T-cell (primary cell): Measurements from ENCODE around the gene MRPS25. TPM values are rescaled to one million over a fixed set of nuclear protein-coding genes. Genes with fewer than 3 reads are reported as not detected.

Source experiments
- ATAC-seq, 4 experiments: fragments of 200-7000 bp in 3 of 4; fragments of 150-1000 bp in 1 of 4; cut with Tn5 transposase; replicated peaks in 1 of 4; 1 replicate in 3 of 4; 2 replicates in 1 of 4; pipeline ENCODE4 v1.10.0; 2021; ENCODE audit warnings: moderate library complexity in 3 of 4, mild to moderate bottlenecking in 2 of 4, moderate number of reproducible peaks in 1 of 4
- CTCF ChIA-PET, 2 donors: fragments of 300-600 bp; sonication (Branson Sonifier 250); formaldehyde crosslinking; loops; one replicate each; lab custom pipeline; 2022; ENCODE audit warnings: antibody characterized with exemption in 2 of 2; lab: Charles Lee
- POLR2A ChIA-PET, 2 donors: fragments of 300-600 bp; sonication (Branson Sonifier 250); formaldehyde crosslinking; loops; one replicate each; lab custom pipeline; 2022; ENCODE audit warnings: antibody characterized with exemption in 2 of 2; lab: Charles Lee
- DNase-seq, 35 experiments: peaks; one replicate each; pipeline versions ENCODE4 v3.0.0 to v3.0.0-alpha.2; 2013 to 2023
- H3K27ac ChIP-seq: one replicate; pipeline ENCODE4 v1.5.1; 2013; ENCODE audit warnings: low read length
- H3K27me3 ChIP-seq, 2 experiments: replicated peaks in 1 of 2; 1 replicate in 1 of 2; 2 replicates in 1 of 2; pipeline versions ENCODE4 v1.6.1 to v1.7.0; 2013; ENCODE audit warnings: low read length in 1 of 2, mixed read lengths in 1 of 2; ENCODE audit not compliant: control insufficient read depth in 2 of 2, insufficient read depth in 2 of 2; ENCODE audit errors: extremely low read depth in 1 of 2
- H3K36me3 ChIP-seq, 2 donors: 1 replicate in 1 of 2; 2 replicates in 1 of 2; pipeline versions ENCODE4 v1.6.1 to v1.7.0; 2013; ENCODE audit warnings: low read length in 1 of 2; ENCODE audit not compliant: control insufficient read depth in 2 of 2, insufficient read depth in 1 of 2; ENCODE audit errors: extremely low read depth in 1 of 2
- H3K4me1 ChIP-seq, 2 experiments: 1 replicate in 1 of 2; 2 replicates in 1 of 2; pipeline versions ENCODE4 v1.6.1 to v1.7.0; 2013; ENCODE audit warnings: low read length in 2 of 2, mixed read lengths in 1 of 2; ENCODE audit not compliant: insufficient read depth in 2 of 2, control insufficient read depth in 1 of 2; ENCODE audit errors: extremely low read depth in 1 of 2
- H3K4me3 ChIP-seq, 2 donors: 1 replicate in 1 of 2; 2 replicates in 1 of 2; pipeline versions ENCODE4 v1.5.1 to v1.7.0; 2013; ENCODE audit warnings: mild to moderate bottlenecking in 2 of 2, low read length in 1 of 2, moderate library complexity in 1 of 2; ENCODE audit not compliant: control insufficient read depth in 1 of 2; ENCODE audit errors: extremely low read depth in 1 of 2
- H3K9me3 ChIP-seq: 2 replicates; pipeline ENCODE4 v1.7.0; 2013
- H3K27ac Mint-ChIP-seq, 2 donors: one replicate each; pipeline ENCODE4 v1.8.0; 2020 to 2021; ENCODE audit warnings: mild to moderate bottlenecking in 2 of 2, mixed read lengths in 2 of 2
- H3K27me3 Mint-ChIP-seq, 2 donors: one replicate each; pipeline ENCODE4 v1.8.0; 2021 to 2022; ENCODE audit warnings: mixed read lengths in 2 of 2
- H3K36me3 Mint-ChIP-seq: one replicate; pipeline ENCODE4 v1.8.0; 2021; ENCODE audit warnings: mixed read lengths
- H3K4me1 Mint-ChIP-seq, 3 donors: one replicate each; pipeline ENCODE4 v1.8.0; 2020 to 2022; ENCODE audit warnings: mixed read lengths in 3 of 3, mild to moderate bottlenecking in 1 of 3
- H3K4me3 Mint-ChIP-seq, 3 donors: one replicate each; pipeline ENCODE4 v1.8.0; 2020 to 2022; ENCODE audit warnings: mild to moderate bottlenecking in 3 of 3, mixed read lengths in 3 of 3, moderate library complexity in 3 of 3
- H3K9me3 Mint-ChIP-seq, 3 donors: one replicate each; pipeline ENCODE4 v1.8.0; 2020 to 2022; ENCODE audit warnings: mixed read lengths in 3 of 3
- WGBS: methylation state at CpG from one replicate; pipeline ENCODE4 v1.1.5; 2013; ENCODE audit warnings: missing lambda C conversion rate; ENCODE audit not compliant: insufficient coverage; 5-methylcytosine and 5-hydroxymethylcytosine counted together
- total RNA-seq, 35 experiments: library from RNA in 6 of 35; stranded (reverse) in 6 of 35; fragments of 120-200 nt in 1 of 35; gene quantifications; one replicate each; pipeline versions ENCODE4 v1.2.1 to v1.2.4 and lab custom pipeline; 2013 to 2026

The MRPS25 gene
- total RNA-seq, 5 donors from 2014 or later (not counting 1 experiment from before 2014, with no cell fraction given) = 55.7 to 102 (median 87.3) TPM

- POLR2A ChIA-PET = no interaction called here
- WGBS = 100% methylated on average over 1 of the region's 3 CpGs
- Mint-ChIP-seq H3K27ac (no peak overlapping the region), H3K27me3 (no peaks in the 10 kb centered on the region), H3K36me3 (peaks cover 83% of the 10 kb centered on the region), H3K9me3 (no peaks in the 10 kb centered on the region), H3K4me3 (no peak overlapping the region), H3K4me1 (peaks cover 1 to 6% (median 2%) of the 10 kb centered on the region in 3 donors)
- no peak overlapping the region for H3K27ac ChIP-seq
- no peaks in the 10 kb centered on the region for H3K27me3 ChIP-seq
- no peaks in the 10 kb centered on the region for H3K4me1 ChIP-seq
- H3K4me3 ChIP-seq = no peak overlapping the region
- H3K36me3 ChIP-seq = peaks cover 28 to 97% of the 10 kb centered on the region in 2 donors
- CTCF ChIA-PET = no interaction called here
- H3K9me3 ChIP-seq = no peaks in the 10 kb centered on the region
- no peak for ATAC-seq
- no peak for DNase-seq
Measured at GRCh38 chr3:15079091-15079490, 14.0 kb upstream of the MRPS25 start.

GRCh38 chr3:15074500-15074899, 9.4 kb upstream of the MRPS25 start:
- POLR2A ChIA-PET = no interaction called here
- no peak overlapping the region for H3K27ac Mint-ChIP-seq

GRCh38 chr3:15071699-15072098, 6.6 kb upstream of the MRPS25 start:
- POLR2A ChIA-PET = interaction anchor here (0.6 to 1.1 kb wide), 2 partner anchors 9 to 26 kb away, joined by 3 read pairs; no protein-coding TSS in a partner anchor
- no peak for ATAC-seq
- no peaks in the 10 kb centered on the region for H3K9me3 Mint-ChIP-seq
- CTCF ChIA-PET = no interaction called here
- Histone ChIP-seq H3K4me3 (no peak overlapping the region), H3K36me3 (peaks cover 21 to 45% of the 10 kb centered on the region in 2 donors), H3K27me3 (no peaks in the 10 kb centered on the region), H3K27ac (no peak overlapping the region), H3K4me1 (no peaks in the 10 kb centered on the region), H3K9me3 (no peaks in the 10 kb centered on the region)
- H3K36me3 Mint-ChIP-seq = peaks cover 47% of the 10 kb centered on the region
- WGBS = 100% methylated on average over 1 of the region's 2 CpGs
- H3K27me3 Mint-ChIP-seq = no peaks in the 10 kb centered on the region
- H3K27ac Mint-ChIP-seq = no peak overlapping the region
- no peak for DNase-seq
- H3K4me3 Mint-ChIP-seq = no peak overlapping the region
- H3K4me1 Mint-ChIP-seq = peaks cover 0 to 5% (median 2%) of the 10 kb centered on the region in 3 donors

More at GRCh38 chr3:15074500-15074899, 9.4 kb upstream of the MRPS25 start:
- Histone ChIP-seq H3K9me3 (no peaks in the 10 kb centered on the region), H3K4me3 (no peak overlapping the region), H3K27ac (no peak overlapping the region), H3K36me3 (peaks cover 24 to 71% of the 10 kb centered on the region in 2 donors), H3K27me3 (no peaks in the 10 kb centered on the region), H3K4me1 (no peaks in the 10 kb centered on the region)
- ATAC-seq (no peak), DNase-seq (no peak)
- Mint-ChIP-seq H3K4me3 (no peak overlapping the region), H3K36me3 (peaks cover 68% of the 10 kb centered on the region), H3K4me1 (peaks cover 0 to 5% (median 2%) of the 10 kb centered on the region in 3 donors), H3K27me3 (no peaks in the 10 kb centered on the region), H3K9me3 (no peaks in the 10 kb centered on the region)
- CTCF ChIA-PET = no interaction called here
- WGBS = 97% methylated on average over 16 of the region's 19 CpGs

- H3K27ac Mint-ChIP-seq = no peak overlapping the region
- H3K4me3 Mint-ChIP-seq = no peak overlapping the region
- POLR2A ChIA-PET = no interaction called here
- H3K27ac ChIP-seq = no peak overlapping the region
- ATAC-seq = no peak
- no peak for DNase-seq
- H3K27me3 Mint-ChIP-seq = no peaks in the 10 kb centered on the region
- CTCF ChIA-PET = no interaction called here
- H3K36me3 ChIP-seq = peaks cover 11 to 22% of the 10 kb centered on the region in 2 donors
- H3K9me3 ChIP-seq = no peaks in the 10 kb centered on the region
- no peak overlapping the region for H3K4me3 ChIP-seq
- H3K4me1 Mint-ChIP-seq = peaks cover 9 to 12% (median 9%) of the 10 kb centered on the region in 3 donors
- peaks cover 0 to 4% of the 10 kb centered on the region in 2 experiments for H3K4me1 ChIP-seq
- no peaks in the 10 kb centered on the region for H3K9me3 Mint-ChIP-seq
- H3K36me3 Mint-ChIP-seq = peaks cover 27% of the 10 kb centered on the region
- no peaks in the 10 kb centered on the region for H3K27me3 ChIP-seq
- no CpG with 5 or more reads among the region's 1 CpG for WGBS
Measured at GRCh38 chr3:15069441-15069840, 4.3 kb upstream of the MRPS25 start.

GRCh38 chr3:15066467-15066866, 1.4 kb upstream of the MRPS25 start:
- Histone ChIP-seq H3K36me3 (no peaks in the 10 kb centered on the region), H3K9me3 (no peaks in the 10 kb centered on the region), H3K4me3 (no peak overlapping the region), H3K4me1 (peaks cover 4 to 19% of the 10 kb centered on the region in 2 experiments), H3K27ac (no peak overlapping the region), H3K27me3 (no peaks in the 10 kb centered on the region)
- Mint-ChIP-seq H3K9me3 (no peaks in the 10 kb centered on the region), H3K4me1 (peaks cover 23 to 28% (median 25%) of the 10 kb centered on the region in 3 donors), H3K36me3 (peaks cover 9% of the 10 kb centered on the region), H3K4me3 (peak overlapping the region; percentile 19 to 92 (median 29)), H3K27me3 (no peaks in the 10 kb centered on the region), H3K27ac (no peak overlapping the region)
- CTCF ChIA-PET = no interaction called here
- POLR2A ChIA-PET = no interaction called here
- ATAC-seq (no peak), DNase-seq (no peak)
- WGBS = no CpG with 5 or more reads among the region's 3 CpGs

GRCh38 chr3:15065550-15066007, 464 bp upstream of the MRPS25 start:
- Mint-ChIP-seq H3K4me1 (peaks cover 25 to 27% (median 26%) of the 10 kb centered on the region in 3 donors), H3K4me3 (peak overlapping the region; percentile 92 to 97 (median 95)), H3K36me3 (peaks cover 9% of the 10 kb centered on the region), H3K27ac (peak overlapping the region; percentile 91 to 96), H3K9me3 (no peaks in the 10 kb centered on the region), H3K27me3 (no peaks in the 10 kb centered on the region)
- POLR2A ChIA-PET = interaction anchor here (0.5 to 1.2 kb wide), 4 partner anchors 26 to 414 kb away, joined by 4 to 6 read pairs (median 4); partner anchors contain the start of gene RBSN (in 1 of the 2)
- Histone ChIP-seq H3K4me3 (peak overlapping the region; percentile 60 to 88), H3K36me3 (no peaks in the 10 kb centered on the region), H3K27ac (no peak overlapping the region), H3K4me1 (peaks cover 4 to 19% of the 10 kb centered on the region in 2 experiments), H3K9me3 (no peaks in the 10 kb centered on the region), H3K27me3 (no peaks in the 10 kb centered on the region)
- CTCF ChIA-PET = interaction anchor here (0.9 to 1.6 kb wide), 2 partner anchors 10 to 369 kb away, joined by 3 read pairs; no protein-coding TSS in a partner anchor
- peak in 1 of 4 experiments; percentile 2 for ATAC-seq
- 80% methylated on average over 9 of the region's 16 CpGs for WGBS
- DNase-seq = no peak
